OCI-LY7 (cell line): ENCODE data around the gene FBP1. TPM values are rescaled to one million over a fixed set of nuclear protein-coding genes. Genes with fewer than 3 reads are reported as not detected.
A peak's percentile ranks its signal among the peaks of the same experiment; 100 is the strongest.

Source experiments
- BruUV-seq: library from RNA; stranded (reverse); fragments of 400-500 nt; replicated peaks from 2 replicates; lab custom pipeline; 2021; lab: Mats Ljungman, UMichigan
- CTCF ChIA-PET: fragments of 300-600 bp; sonication (Branson Sonifier 250); formaldehyde crosslinking; loops from one replicate; lab custom pipeline; 2022; ENCODE audit warnings: antibody characterized with exemption; ENCODE audit not compliant: unreplicated experiment; lab: Charles Lee
- POLR2A ChIA-PET: fragments of 300-600 bp; sonication (Branson Sonifier 250); formaldehyde crosslinking; loops from one replicate; lab custom pipeline; 2022; ENCODE audit warnings: antibody characterized with exemption; lab: Charles Lee
- DNase-seq: peaks from one replicate; pipeline ENCODE4 v3.0.0-alpha.2; 2015; ENCODE audit warnings: low spot score
- H2AFZ ChIP-seq: fragments of 200-600 bp; sonication (generic), shearing (Covaris generic); 2 replicates; pipeline ENCODE4 v1.6.1; 2014; ENCODE audit warnings: mild to moderate bottlenecking, antibody characterized with exemption, low read length, moderate library complexity
- H3K27ac ChIP-seq: fragments of 200-600 bp; sonication (generic); 2 replicates; pipeline ENCODE4 v1.5.1; 2014; ENCODE audit warnings: mixed run types, low read depth, mild to moderate bottlenecking, moderate library complexity, low read length, inconsistent platforms; ENCODE audit not compliant: poor library complexity, severe bottlenecking
- H3K36me3 ChIP-seq: fragments of 200-600 bp; sonication (generic); 2 replicates; pipeline ENCODE4 v1.6.1; 2014; ENCODE audit warnings: mild to moderate bottlenecking, antibody characterized with exemption, low read length, moderate library complexity, mixed read lengths; ENCODE audit not compliant: insufficient read depth
- H3K4me1 ChIP-seq: fragments of 200-600 bp; sonication (generic); 2 replicates; pipeline ENCODE4 v1.5.1; 2014; ENCODE audit warnings: mild to moderate bottlenecking, low read length; ENCODE audit not compliant: insufficient read depth, poor library complexity, severe bottlenecking
- H3K4me2 ChIP-seq: fragments of 200-600 bp; sonication (generic); 2 replicates; pipeline ENCODE4 v1.6.1; 2014; ENCODE audit warnings: mild to moderate bottlenecking, low read length
- H3K4me3 ChIP-seq: fragments of 200-600 bp; sonication (generic); 2 replicates; pipeline ENCODE4 v1.5.1; 2014; ENCODE audit warnings: mild to moderate bottlenecking, low read depth, low read length; ENCODE audit not compliant: poor library complexity, severe bottlenecking
- H3K79me2 ChIP-seq: fragments of 200-600 bp; sonication (generic); 2 replicates; pipeline ENCODE4 v1.6.1; 2016; ENCODE audit warnings: low read depth, mild to moderate bottlenecking, low read length, moderate library complexity, mixed read lengths; ENCODE audit not compliant: insufficient read depth
- H3K9me2 ChIP-seq: fragments of 200-600 bp; sonication (generic); 2 replicates; pipeline ENCODE4 v1.6.1; 2016; ENCODE audit warnings: mild to moderate bottlenecking, low read length, mixed read lengths; ENCODE audit not compliant: insufficient read depth
- H3K9me3 ChIP-seq: fragments of 200-600 bp; sonication (generic); 2 replicates; pipeline ENCODE4 v1.6.1; 2014; ENCODE audit warnings: mild to moderate bottlenecking, mixed run types, low read length, mixed read lengths
- H4K20me1 ChIP-seq: fragments of 200-600 bp; sonication (generic); 2 replicates; pipeline ENCODE4 v1.6.1; 2014; ENCODE audit warnings: mild to moderate bottlenecking, antibody characterized with exemption, low read length, moderate library complexity, mixed read lengths; ENCODE audit not compliant: insufficient read depth
- EZH2phosphoT487 ChIP-seq: fragments of 200-600 bp; sonication (generic); IDR thresholded peaks from 2 replicates; pipeline ENCODE4 v1.6.1; 2018; ENCODE audit warnings: low read depth, borderline replicate concordance, mild to moderate bottlenecking, mixed run types, antibody characterized with exemption, low read length, moderate library complexity, mixed read lengths
- intact Hi-C: fragments of 100-400 bp; cut with micrococcal nuclease; formaldehyde crosslinking; loops from one replicate; pipeline ENCODE4 v1.10.0; 2022; ENCODE audit not compliant: unreplicated experiment
- total RNA-seq, 2 experiments: library from RNA; depleted of rRNA in 1 of 2; stranded (reverse); fragments of >200 nt in 1 of 2; shearing (Covaris generic) in 1 of 2; gene quantifications; 2 replicates each; pipeline ENCODE4 v1.2.3, GENCODE V29; 2014 to 2022
- TF ChIP-seq, protein P1 (sequence below): fragments of 200-600 bp; sonication (generic); conservative IDR thresholded peaks from 2 replicates; pipeline ENCODE4 v1.5.1; 2014; ENCODE audit warnings: mild to moderate bottlenecking, antibody characterized with exemption, low read length, moderate library complexity, mixed read lengths

The FBP1 gene
- total RNA-seq, 2 experiments from 2014 or later: 63.9 to 79.1 TPM

GRCh38 chr9:94642501-94642900, 3.2 kb upstream of the FBP1 start:
- no peak overlapping the region for H3K27ac ChIP-seq
- H3K4me1 ChIP-seq: no peaks in the 10 kb centered on the region
- no peaks in the 10 kb centered on the region for H3K9me3 ChIP-seq
- TF ChIP-seq, protein P1, sequence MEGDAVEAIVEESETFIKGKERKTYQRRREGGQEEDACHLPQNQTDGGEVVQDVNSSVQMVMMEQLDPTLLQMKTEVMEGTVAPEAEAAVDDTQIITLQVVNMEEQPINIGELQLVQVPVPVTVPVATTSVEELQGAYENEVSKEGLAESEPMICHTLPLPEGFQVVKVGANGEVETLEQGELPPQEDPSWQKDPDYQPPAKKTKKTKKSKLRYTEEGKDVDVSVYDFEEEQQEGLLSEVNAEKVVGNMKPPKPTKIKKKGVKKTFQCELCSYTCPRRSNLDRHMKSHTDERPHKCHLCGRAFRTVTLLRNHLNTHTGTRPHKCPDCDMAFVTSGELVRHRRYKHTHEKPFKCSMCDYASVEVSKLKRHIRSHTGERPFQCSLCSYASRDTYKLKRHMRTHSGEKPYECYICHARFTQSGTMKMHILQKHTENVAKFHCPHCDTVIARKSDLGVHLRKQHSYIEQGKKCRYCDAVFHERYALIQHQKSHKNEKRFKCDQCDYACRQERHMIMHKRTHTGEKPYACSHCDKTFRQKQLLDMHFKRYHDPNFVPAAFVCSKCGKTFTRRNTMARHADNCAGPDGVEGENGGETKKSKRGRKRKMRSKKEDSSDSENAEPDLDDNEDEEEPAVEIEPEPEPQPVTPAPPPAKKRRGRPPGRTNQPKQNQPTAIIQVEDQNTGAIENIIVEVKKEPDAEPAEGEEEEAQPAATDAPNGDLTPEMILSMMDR: no peak
- TF ChIP-seq EZH2phosphoT487: no peak
- intact Hi-C loops: no loop called here
- DNase-seq: no peak
- ChIA-PET CTCF (no interaction called here), POLR2A (interaction anchor here (0.6 kb wide), 1 partner anchor 214 kb away, joined by 5 read pairs; no protein-coding TSS in a partner anchor)
- no peaks in the 10 kb centered on the region for H3K36me3 ChIP-seq
- H3K79me2 ChIP-seq: no peaks in the 10 kb centered on the region
- no peak overlapping the region for H3K4me2 ChIP-seq
- no peak overlapping the region for H3K4me3 ChIP-seq
- H4K20me1 ChIP-seq: no peaks in the 10 kb centered on the region
- H3K9me2 ChIP-seq: no peaks in the 10 kb centered on the region
- no peak overlapping the region for H2AFZ ChIP-seq
- BruUV-seq: no TSS peak

- no peaks in the 10 kb centered on the region for H3K36me3 ChIP-seq
- H3K79me2 ChIP-seq: no peaks in the 10 kb centered on the region
- POLR2A ChIA-PET: no interaction called here
- no peaks in the 10 kb centered on the region for H3K9me2 ChIP-seq
- no peak overlapping the region for H3K27ac ChIP-seq
- no peak overlapping the region for H2AFZ ChIP-seq
- intact Hi-C loops: no loop called here
- H3K4me3 ChIP-seq: no peak overlapping the region
- H4K20me1 ChIP-seq: no peaks in the 10 kb centered on the region
- no peak for TF ChIP-seq EZH2phosphoT487
- TF ChIP-seq, protein P1: no peak
- DNase-seq: no peak
- CTCF ChIA-PET: no interaction called here
- BruUV-seq: no TSS peak
- no peaks in the 10 kb centered on the region for H3K4me1 ChIP-seq
- no peaks in the 10 kb centered on the region for H3K9me3 ChIP-seq
- H3K4me2 ChIP-seq: peak overlapping the region; percentile 11; the same call in 1 of the 2 replicates
These were observed 670 bp upstream of the FBP1 start for GRCh38 chr9:94639999-94640376.

GRCh38 chr9:94638335-94639060, 820 bp downstream of the FBP1 start:
- no peak overlapping the region for H2AFZ ChIP-seq

More at GRCh38 chr9:94638335-94639060, 820 bp downstream of the FBP1 start:
- ChIA-PET POLR2A (no interaction called here), CTCF (interaction anchor here (0.6 kb wide), 1 partner anchor 541 kb away, joined by 4 read pairs; no protein-coding TSS in a partner anchor)
- Histone ChIP-seq H3K27ac (no peak overlapping the region), H3K36me3 (no peaks in the 10 kb centered on the region), H4K20me1 (no peaks in the 10 kb centered on the region), H3K9me2 (no peaks in the 10 kb centered on the region), H3K4me1 (no peaks in the 10 kb centered on the region), H3K4me2 (no peak overlapping the region; the same call in 1 of the 2 replicates), H3K9me3 (no peaks in the 10 kb centered on the region), H3K79me2 (no peaks in the 10 kb centered on the region), H3K4me3 (no peak overlapping the region)
- BruUV-seq: no TSS peak
- TF ChIP-seq, protein P1: no peak
- TF ChIP-seq EZH2phosphoT487: no peak
- intact Hi-C loops: no loop called here
- DNase-seq: no peak
